ENCODE data around the gene SMURF1.

GRCh38 chr7:99089914-99090629, 53.8 kb downstream of the SMURF1 start:
- no peak for TF ChIP-seq CTCF (IDR thresholded peaks at IDR 0.05)
- TF ChIP-seq POLR2A (IDR thresholded peaks at IDR 0.05) = peak in 2 of 3 donors; percentile 40

Measured in body of pancreas (tissue), 4 donors.